ENCODE data around the gene TRPM1. TPM values are rescaled to one million over a fixed set of nuclear protein-coding genes. Genes with fewer than 3 reads are reported as not detected.
A peak's percentile ranks its signal among the peaks of the same experiment; 100 is the strongest.

TRPM1 gene
- polyA plus RNA-seq, 2 of the 4 experiments (the other 2 are of a cell fraction): not detected

- WGBS (ENCODE audit: missing lambda C conversion rate): 46% methylated on average over 5 of the region's 5 CpGs
- H3K4me1 ChIP-seq: no peaks in the 10 kb centered on the region
- no peak overlapping the region for H3K4me3 ChIP-seq
- ATAC-seq: no peak
- no peak overlapping the region for H3K4me2 ChIP-seq
- H3K27ac ChIP-seq: no peak overlapping the region
- no peak for DNase-seq (ENCODE audit: low read depth in 1 of 2, low spot score in 1 of 2)
- TF ChIP-seq ATOH8 (CRISPR knock-in tag; IDR thresholded peaks at IDR 0.05; ENCODE audit: low read depth) (no peak), SMC3 (IDR thresholded peaks at IDR 0.05) (no peak), ZC3H11A (IDR thresholded peaks at IDR 0.05) (no peak), JUN (IDR thresholded peaks at IDR 0.05) (no peak), SREBF2 (IDR thresholded peaks at IDR 0.05) (no peak), CBX8 (IDR thresholded peaks at IDR 0.05) (no peak), E2F6 (IDR thresholded peaks at IDR 0.05; ENCODE audit: borderline replicate concordance, low read depth) (no peak), HEYL (CRISPR knock-in tag; IDR thresholded peaks at IDR 0.05) (no peak), ESRRA (IDR thresholded peaks at IDR 0.05; ENCODE audit: borderline replicate concordance, low read length) (no peak), CBX2 (IDR thresholded peaks at IDR 0.05; ENCODE audit: borderline replicate concordance, low read depth) (no peak), CHD4 (IDR thresholded peaks at IDR 0.05; ENCODE audit: borderline replicate concordance) (no peak), NR3C1 (IDR thresholded peaks at IDR 0.05) (no peak), MAZ (IDR thresholded peaks at IDR 0.05; ENCODE audit: borderline replicate concordance, low read depth, low read length) (no peak), RARB (CRISPR knock-in tag; IDR thresholded peaks at IDR 0.05) (no peak), PBX3 (IDR thresholded peaks at IDR 0.05) (no peak), JUNB (IDR thresholded peaks at IDR 0.05) (no peak), POLR2AphosphoS2 (conservative IDR thresholded peaks at IDR 0.05; ENCODE audit: low read length) (no peak), CEBPB (IDR thresholded peaks at IDR 0.05) (no peak), HES2 (IDR thresholded peaks at IDR 0.05) (no peak)
- no peaks in the 10 kb centered on the region for H3K9me3 ChIP-seq
- ChIA-PET CTCF (interaction anchor here (0.6 kb wide), 1 partner anchor 70 kb away, joined by 3 read pairs; no protein-coding TSS in a partner anchor), POLR2A (no interaction called here)
- FAIRE-seq: peak; percentile 59
Measured at GRCh38 chr15:31032961-31033371, 68.6 kb downstream of the TRPM1 start.

DNA sequence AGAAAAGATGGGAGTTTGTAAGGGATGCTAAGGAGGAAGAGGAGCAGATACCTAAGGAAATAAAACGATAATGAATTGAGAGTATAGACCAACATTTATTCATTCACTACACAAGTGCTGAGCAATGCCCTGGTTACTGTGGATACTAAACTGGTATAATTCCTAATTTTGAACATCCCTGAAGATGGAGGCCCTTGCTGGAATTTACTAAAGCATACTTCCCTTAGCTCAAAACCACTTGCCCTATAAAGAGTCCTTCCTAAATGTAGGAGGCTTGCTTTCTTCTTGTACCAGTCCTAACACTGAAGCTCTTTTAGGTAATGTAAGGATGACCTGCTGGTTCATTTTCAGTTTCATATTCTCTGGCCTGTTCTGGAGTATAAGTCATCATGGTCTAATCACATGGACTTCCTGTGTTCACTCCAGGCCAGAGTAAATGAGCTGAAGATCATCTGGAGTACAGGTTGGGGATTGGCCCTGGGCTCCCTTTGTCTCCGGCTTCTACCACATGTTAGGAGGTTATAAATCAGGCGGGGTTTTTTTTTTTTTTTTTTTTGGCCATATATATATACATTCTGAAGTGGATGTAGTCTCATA is 70.0 kb downstream of the TRPM1 start:
- Histone ChIP-seq H3K4me2 (no peak overlapping the region), H3K4me3 (no peak overlapping the region), H3K4me1 (no peaks in the 10 kb centered on the region), H3K9me3 (no peaks in the 10 kb centered on the region), H3K27ac (no peak overlapping the region)
- POLR2A ChIA-PET: no interaction called here
- WGBS (ENCODE audit: missing lambda C conversion rate): 67% methylated on average over 3 of the region's 3 CpGs
- ATAC-seq (no peak), DNase-seq (ENCODE audit: low read depth in 1 of 2, low spot score in 1 of 2) (no peak), FAIRE-seq (no peak)
- no peak for TF ChIP-seq RFX5 (IDR thresholded peaks at IDR 0.05)
- CTCF ChIA-PET: interaction anchor here (0.6 to 0.7 kb wide), 2 partner anchors 15 to 784 kb away, joined by 3 to 4 read pairs; no protein-coding TSS in a partner anchor

DNA sequence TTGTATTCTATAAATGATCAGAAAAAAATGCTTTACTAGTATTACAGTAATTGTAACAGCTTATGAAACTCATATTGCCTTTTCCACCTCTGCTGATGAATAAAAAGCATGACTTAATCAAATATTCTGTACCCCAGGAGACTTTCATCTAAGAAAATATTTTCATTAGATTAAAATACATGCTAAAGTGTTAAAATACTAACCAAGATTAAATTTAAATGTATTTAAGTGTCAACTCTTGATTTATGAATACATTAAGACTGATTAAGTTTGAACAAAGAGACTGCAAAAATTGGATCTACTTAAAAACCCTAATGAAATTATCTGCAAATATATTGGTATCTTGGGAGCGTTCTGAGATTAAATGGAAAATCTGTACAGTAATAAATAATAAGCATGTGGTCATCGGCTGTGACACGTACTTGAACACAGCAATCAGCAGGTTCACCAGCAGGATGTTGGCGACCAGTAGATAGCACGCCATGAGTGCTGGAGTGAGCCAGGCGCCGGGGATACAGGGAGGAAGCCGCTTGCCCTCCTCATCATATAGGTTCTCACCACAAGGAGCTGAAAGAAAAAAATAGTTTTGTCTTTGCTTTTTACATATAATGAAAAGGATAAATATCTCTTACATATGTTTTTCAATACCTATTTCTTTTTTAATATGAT is 73.5 kb downstream of the TRPM1 start:
- H3K4me1 ChIP-seq: peaks cover 18% of the 10 kb centered on the region
- ChIA-PET POLR2A (no interaction called here), CTCF (interaction anchor here (1.0 to 1.3 kb wide), 3 partner anchors 9 to 30 kb away, joined by 3 to 4 read pairs (median 3); no protein-coding TSS in a partner anchor)
- H3K27ac ChIP-seq: no peak overlapping the region
- no peak overlapping the region for H3K4me2 ChIP-seq
- H3K9me3 ChIP-seq: no peaks in the 10 kb centered on the region
- peak; percentile 18 for FAIRE-seq
- 85% methylated on average over 8 of the region's 8 CpGs for WGBS (ENCODE audit: missing lambda C conversion rate)
- ATAC-seq: no peak
- H3K4me3 ChIP-seq: no peak overlapping the region
- DNase-seq (ENCODE audit: low read depth in 1 of 2, low spot score in 1 of 2): no peak
- TF ChIP-seq, protein P1, sequence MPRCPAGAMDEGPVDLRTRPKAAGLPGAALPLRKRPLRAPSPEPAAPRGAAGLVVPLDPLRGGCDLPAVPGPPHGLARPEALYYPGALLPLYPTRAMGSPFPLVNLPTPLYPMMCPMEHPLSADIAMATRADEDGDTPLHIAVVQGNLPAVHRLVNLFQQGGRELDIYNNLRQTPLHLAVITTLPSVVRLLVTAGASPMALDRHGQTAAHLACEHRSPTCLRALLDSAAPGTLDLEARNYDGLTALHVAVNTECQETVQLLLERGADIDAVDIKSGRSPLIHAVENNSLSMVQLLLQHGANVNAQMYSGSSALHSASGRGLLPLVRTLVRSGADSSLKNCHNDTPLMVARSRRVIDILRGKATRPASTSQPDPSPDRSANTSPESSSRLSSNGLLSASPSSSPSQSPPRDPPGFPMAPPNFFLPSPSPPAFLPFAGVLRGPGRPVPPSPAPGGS (IDR thresholded peaks at IDR 0.05): no peak
- TF ChIP-seq HOXA7 (CRISPR knock-in tag; IDR thresholded peaks at IDR 0.05) (no peak), ZNF302 (CRISPR knock-in tag; IDR thresholded peaks at IDR 0.05) (no peak), GATA3 (IDR thresholded peaks at IDR 0.05; ENCODE audit: borderline replicate concordance) (no peak), HOXB5 (CRISPR knock-in tag; IDR thresholded peaks at IDR 0.05) (no peak), RNF2 (IDR thresholded peaks at IDR 0.05; ENCODE audit: borderline replicate concordance, low read depth) (no peak), KDM5A (IDR thresholded peaks at IDR 0.05) (no peak), HES2 (IDR thresholded peaks at IDR 0.05) (no peak), POLR2AphosphoS2 (conservative IDR thresholded peaks at IDR 0.05; ENCODE audit: low read length) (no peak), CTCF (IDR thresholded peaks at IDR 0.05) (no peak), HOXB13 (CRISPR knock-in tag; IDR thresholded peaks at IDR 0.05; ENCODE audit: low read depth) (no peak)
